ENCODE results near the gene DXO. TPM values are rescaled to one million over a fixed set of nuclear protein-coding genes. Genes with fewer than 3 reads are reported as not detected.
A peak's percentile ranks its signal among the peaks of the same experiment; 100 is the strongest.
"Not testable (repeated sequence)": the region's sequence is repeated elsewhere in the genome, so short reads cannot be mapped to it uniquely, and the experiment has no call there.

Gene DXO
- 10.1 and 11.6 TPM in 2 replicates for total RNA-seq

DNA sequence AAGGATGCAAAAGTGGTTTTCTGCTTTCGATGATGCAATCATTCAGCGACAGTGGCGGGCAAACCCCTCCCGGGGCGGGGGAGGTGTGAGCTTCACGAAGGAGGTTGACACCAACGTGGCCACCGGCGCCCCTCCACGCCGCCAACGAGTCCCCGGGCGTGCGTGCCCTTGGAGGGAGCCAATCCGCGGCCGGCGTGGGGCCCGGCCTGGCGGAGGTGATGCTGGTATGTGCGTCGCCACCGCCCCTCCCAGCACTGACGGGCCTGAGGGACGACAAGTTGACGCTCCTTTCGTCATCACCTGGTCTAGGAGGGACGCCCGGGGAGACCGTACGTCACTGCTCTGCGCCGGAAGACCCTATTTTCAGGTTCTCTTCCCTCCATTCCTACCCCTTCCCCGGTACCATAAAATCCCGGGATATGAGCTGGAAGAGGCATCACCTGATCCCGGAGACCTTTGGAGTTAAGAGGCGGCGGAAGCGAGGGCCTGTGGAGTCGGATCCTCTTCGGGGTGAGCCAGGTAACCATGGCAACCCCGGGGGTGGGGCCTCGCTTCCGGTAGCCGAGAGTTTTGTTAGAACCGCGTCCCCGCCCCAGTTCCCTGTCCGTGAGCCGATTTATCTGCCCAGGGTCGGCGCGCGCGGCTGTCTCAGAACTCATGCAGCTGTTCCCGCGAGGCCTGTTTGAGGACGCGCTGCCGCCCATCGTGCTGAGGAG, at the start of gene DXO:
Gene DXO (minus strand): TSS at position 146 of the 716 bp plus-strand sequence. CDS start 463 bp downstream, outside the sequence.
- DNase-seq (ENCODE audit: low read depth, low spot score), result peak; percentile 96

DNA sequence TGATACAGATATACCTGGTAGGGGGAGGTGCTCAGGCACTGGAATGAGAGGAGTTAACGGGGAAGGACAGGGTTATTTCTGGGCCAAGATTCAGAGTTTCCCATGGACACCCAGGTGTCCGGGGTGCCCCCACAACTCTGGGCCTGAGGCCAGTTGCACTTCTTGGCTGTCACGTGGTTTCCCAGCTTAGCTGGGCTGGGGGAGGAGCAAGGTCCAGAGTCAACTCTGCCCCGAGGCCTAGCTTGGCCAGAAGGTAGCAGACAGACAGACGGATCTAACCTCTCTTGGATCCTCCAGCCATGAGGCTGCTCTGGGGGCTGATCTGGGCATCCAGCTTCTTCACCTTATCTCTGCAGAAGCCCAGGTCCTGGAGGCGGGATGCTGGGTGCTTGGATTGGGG, 42.6 kb upstream of the DXO start, which contains the start of gene C4B:
Gene C4B (plus strand): TSS at position 249 of the 400 bp plus-strand sequence. CDS start 51 bp downstream, at position 300.
- not testable (repeated sequence) for DNase-seq (ENCODE audit: low read depth, low spot score)

DNA sequence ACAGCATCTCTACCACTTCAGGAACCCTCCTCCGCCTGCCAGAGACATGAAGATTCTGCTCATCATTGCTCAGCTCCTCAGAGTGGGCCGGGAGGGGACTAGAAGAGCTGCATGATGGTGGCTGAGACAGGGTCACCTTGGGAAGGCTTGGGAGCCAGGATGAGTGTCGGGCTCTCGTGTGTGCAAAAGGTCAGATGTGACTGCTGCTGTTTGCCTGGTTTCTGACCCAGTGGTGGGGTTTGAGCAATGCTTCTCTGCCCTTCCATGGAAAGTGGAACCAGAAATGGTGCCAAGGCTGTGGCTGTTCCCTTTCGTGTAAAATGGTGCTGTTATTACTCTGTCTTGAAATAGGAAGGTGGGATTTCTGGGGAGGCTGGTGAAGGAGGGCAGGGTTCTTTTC, 41.8 kb upstream of the DXO start:
- not testable (repeated sequence) for DNase-seq (ENCODE audit: low read depth, low spot score)

DNA sequence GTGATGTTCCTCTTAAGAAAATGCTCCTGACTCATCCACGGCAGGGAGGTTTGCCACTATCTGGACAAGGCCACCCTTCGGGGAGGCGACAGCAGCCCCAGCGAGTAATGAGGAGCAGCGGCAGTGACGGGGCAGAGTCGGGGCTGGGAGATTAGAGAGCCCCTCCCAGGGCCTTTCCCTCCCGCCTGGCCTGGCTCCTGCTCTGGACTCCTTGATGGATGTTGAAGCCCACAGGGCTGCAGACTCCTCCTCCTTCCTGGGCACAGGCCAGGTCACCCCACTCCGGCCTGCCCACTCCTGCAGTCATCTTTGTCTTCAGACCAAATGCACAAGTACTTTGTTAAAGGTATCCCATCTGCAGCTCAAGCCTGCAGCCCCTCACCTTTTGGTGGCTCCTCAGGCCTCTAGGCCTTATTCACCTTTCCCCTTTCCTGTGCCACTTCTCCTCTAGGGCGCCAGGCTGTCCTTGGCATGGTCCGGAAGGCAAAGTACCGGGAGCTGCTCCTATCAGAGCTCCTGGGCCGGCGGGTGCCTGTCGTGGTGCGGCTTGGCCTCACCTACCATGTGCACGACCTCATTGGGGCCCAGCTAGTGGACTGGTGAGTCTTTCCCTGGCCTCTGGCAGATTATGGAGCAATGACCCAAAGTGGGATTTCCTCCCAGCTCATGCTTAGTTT, 41.1 kb upstream of the DXO start:
- DNase-seq (ENCODE audit: low read depth, low spot score), result not testable (repeated sequence)

DNA sequence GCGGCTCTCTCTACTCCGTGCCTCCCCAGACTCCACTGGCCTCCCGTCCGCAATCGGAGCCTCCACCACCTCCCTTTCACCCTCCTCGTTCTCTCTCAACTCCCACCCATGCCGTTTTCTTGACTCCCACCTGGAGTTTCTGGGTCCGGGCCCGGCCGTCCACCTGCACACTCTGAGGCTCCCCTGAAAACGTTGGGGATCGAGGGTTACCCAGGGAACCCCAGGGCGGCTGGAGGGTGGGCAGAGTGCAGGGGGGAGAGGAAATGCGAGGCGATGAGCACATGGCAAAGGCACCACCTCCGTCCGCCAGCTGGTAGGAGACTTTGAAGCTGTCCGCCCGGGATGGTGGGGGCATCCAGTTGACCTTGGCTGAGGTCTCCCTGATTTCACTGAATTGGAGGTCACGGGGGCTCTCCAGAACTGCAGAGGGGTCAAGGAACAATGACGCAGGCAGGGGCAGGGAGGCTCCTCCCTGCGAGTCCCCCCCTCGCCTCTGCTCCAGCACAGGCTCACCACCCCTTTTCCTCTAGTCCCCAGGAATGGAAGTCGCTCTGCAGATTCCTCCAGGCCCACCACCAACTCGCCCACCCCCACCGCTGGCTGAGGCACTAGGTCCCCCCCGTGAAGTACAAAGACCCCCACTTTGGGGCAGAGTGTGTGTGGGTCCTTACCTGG, 39.1 kb upstream of the DXO start:
- not testable (repeated sequence) for DNase-seq (ENCODE audit: low read depth, low spot score)

DNA sequence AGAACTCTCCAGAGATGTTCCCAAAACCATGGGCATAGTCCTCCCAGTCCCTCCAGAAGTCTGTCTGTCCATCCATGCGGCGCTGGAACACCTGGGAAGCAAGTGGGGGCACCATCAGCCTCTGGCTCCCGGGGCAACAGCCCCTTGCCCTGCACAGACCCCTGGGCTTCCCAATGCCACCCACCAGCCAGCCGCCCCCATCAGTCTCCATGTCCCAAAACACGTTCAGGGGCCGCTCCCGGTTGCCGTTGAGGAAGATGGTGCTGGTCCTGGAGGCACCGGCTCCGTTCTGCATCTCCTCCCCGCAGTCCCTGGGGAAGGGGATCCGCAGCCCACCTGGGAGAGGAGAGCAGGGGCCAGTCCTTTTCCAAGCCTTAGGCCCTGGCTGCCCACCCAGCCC, 37.6 kb upstream of the DXO start:
- not testable (repeated sequence) for DNase-seq (ENCODE audit: low read depth, low spot score)

DNA sequence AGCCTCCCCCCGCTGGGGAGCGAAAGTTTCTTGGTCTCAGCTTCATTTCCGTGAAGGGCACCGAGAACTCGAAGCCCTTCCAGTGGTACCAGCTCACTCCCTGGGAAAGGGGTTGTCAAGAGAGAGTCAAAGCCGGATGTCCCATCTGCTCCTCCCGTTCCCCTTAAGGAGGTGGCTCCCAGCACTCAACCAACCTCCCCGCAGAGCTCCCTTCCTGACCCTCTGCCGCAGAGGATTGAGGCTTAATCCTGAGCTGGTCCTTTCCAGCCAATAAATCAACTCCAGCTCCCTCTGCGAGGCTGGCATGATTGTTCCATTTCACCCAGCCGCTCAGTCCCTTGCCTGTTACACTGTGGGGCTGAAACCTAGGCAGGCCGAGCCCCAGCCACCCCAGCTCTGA, 36.7 kb upstream of the DXO start:
- not testable (repeated sequence) for DNase-seq (ENCODE audit: low read depth, low spot score)

DNA sequence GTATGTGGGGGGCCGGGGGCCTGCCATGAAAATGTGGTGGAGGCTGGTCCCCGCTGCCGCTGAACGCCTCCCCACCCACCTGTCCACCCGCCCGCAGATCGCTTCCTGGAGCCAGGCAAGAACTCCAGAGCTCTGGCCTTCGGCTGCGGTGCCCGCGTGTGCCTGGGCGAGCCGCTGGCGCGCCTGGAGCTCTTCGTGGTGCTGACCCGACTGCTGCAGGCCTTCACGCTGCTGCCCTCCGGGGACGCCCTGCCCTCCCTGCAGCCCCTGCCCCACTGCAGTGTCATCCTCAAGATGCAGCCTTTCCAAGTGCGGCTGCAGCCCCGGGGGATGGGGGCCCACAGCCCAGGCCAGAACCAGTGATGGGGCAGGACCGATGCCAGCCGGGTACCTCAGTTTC, 36.1 kb upstream of the DXO start:
- not testable (repeated sequence) for DNase-seq (ENCODE audit: low read depth, low spot score)

DNA sequence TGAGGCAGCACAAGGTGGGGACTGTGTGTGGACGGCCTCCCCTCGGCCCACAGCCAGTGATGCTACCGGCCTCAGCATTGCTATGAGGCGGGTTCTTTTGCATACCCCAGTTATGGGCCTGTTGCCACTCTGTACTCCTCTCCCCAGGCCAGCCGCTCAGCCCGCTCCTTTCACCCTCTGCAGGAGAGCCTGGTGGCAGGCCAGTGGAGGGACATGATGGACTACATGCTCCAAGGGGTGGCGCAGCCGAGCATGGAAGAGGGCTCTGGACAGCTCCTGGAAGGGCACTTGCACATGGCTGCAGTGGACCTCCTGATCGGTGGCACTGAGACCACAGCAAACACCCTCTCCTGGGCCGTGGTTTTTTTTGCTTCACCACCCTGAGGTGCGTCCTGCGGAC, 35.1 kb upstream of the DXO start:
- DNase-seq (ENCODE audit: low read depth, low spot score), result not testable (repeated sequence)

DNA sequence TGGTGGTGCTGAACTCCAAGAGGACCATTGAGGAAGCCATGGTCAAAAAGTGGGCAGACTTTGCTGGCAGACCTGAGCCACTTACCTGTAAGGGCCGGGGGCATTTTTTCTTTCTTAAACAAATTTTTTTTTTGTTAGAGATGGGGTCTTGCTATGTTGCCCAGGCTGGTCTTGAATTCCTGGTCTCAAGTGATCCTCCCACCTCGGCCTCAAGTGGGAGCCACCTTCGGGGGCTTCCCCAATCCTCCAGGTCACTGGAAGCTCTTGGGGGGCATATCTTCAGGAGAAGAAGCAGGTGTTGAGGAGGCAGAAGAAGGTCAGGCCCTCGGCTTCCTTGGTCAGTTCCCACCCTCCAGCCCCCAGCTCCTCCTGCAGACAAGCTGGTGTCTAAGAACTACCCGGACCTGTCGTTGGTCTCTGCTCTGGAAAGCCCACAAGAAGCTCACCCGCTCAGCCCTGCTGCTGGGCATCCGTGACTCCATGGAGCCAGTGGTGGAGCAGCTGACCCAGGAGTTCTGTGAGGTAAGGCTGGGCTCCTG, 34.1 kb upstream of the DXO start:
- DNase-seq (ENCODE audit: low read depth, low spot score), result not testable (repeated sequence)

DNA sequence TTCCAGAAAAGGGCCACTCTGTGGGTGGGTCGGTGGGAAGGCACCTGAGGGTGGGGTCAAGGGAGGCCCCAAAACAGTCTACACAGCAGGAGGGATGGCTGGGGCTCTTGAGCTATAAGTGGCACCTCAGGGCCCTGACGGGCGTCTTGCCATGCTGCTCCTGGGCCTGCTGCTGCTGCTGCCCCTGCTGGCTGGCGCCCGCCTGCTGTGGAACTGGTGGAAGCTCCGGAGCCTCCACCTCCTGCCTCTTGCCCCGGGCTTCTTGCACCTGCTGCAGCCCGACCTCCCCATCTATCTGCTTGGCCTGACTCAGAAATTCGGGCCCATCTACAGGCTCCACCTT, 33.6 kb upstream of the DXO start:
- DNase-seq (ENCODE audit: low read depth, low spot score), result not testable (repeated sequence)

DNA sequence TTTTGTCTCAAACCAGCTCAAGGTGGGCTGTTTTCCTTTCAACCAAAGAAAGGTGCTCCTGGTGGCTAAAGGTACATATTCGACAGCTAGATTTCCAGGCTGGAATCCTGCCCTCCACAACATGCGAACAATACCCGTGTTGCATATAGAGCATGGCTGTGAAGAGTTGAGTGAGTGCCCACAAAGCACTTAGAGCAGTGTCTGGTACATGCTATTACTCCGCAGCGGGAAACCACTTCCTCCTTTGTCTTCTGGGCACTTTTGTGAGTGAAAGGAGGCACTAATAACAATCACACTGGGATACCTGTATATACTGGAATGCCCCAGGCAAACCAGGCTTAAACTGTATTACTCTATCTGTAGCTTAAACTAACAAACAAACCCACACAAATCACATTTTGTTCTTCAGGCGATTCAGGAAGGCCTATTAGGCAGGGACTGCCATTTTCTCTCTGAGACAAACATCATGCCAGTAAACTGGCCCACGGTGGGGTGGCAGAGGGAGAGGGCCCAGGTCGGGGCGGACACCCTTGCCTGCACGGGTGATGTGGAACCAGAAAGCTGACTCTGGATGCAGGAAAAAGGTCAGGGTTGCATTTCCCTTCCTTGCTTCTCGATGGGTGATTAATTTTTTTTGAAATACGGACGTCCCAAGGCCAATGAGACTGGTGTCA, 33.1 kb upstream of the DXO start:
- DNase-seq (ENCODE audit: low read depth, low spot score), result not testable (repeated sequence)

DNA sequence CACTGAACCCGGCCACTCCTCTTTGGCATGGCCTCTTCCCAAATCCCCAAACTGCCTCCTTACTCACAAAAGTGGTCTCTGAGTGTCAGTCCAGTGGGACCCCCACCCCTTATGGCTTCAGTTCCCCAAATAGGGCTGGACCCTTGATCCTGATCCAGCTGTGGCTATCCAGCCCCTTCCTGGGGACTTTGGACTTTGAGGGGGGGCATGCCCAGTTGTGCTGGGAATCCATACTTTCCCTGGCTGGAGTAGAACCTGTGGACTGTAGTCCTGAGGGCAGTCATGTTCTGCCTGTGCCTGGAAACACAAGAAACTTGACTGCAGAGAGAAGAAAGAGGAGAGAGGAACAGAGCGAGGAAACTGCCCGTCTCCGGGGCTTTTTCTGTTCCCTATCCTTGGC, 32.5 kb upstream of the DXO start:
- not testable (repeated sequence) for DNase-seq (ENCODE audit: low read depth, low spot score)

DNA sequence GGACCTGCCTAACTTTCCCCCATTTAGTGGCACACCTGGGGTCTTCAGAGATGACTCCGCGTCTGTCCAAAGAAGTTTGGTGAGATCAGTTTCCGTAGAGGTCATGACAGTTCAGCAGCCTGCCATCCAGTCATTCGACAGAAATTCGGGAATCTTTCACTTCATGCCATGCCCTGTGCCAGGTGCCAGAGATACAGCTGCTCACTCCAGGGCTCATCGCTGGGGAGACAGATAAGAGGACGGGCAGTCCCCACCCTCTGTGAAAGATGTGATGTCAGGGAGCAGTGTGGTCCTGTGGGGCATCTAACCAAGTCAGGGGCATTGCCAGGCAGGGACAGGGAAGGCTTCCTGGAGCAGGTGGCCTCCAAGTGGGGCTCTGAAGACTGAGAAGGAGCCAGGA, 31.4 kb upstream of the DXO start:
- not testable (repeated sequence) for DNase-seq (ENCODE audit: low read depth, low spot score)

DNA sequence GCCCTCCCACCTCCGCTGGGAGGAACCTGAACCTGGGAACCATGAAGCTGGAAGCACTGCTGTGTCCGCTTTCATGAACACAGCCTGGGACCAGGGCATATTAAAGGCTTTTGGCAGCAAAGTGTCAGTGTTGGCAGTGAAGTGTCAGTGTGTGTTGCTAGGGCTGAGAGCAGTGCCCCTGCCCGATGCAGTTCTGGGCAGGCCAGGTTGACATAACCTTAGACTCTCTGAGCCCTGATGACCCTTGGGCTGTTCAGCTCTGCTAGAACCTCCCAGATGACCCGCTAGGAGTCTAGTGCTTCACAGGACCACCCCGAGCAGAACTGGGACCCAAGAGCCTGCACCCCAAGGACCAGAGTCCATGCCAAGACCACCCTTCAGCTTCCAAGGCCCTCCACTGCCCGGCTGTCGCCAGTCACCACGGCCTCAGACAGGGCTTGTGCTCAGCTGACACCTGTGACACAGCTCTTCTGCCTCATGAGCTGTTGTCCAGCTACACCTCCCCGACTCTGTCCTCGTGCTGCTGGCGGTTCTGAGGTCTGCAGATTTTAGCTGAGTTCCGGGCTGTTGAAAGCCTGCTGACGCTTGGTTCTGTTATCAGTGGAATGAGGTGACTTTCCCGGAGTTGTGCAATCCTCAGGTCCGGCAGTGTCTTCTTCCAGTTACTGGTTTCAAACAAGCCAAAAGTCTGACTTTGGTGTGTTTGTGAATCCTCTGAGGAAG, 30.8 kb upstream of the DXO start:
- DNase-seq (ENCODE audit: low read depth, low spot score), result not testable (repeated sequence)

DNA sequence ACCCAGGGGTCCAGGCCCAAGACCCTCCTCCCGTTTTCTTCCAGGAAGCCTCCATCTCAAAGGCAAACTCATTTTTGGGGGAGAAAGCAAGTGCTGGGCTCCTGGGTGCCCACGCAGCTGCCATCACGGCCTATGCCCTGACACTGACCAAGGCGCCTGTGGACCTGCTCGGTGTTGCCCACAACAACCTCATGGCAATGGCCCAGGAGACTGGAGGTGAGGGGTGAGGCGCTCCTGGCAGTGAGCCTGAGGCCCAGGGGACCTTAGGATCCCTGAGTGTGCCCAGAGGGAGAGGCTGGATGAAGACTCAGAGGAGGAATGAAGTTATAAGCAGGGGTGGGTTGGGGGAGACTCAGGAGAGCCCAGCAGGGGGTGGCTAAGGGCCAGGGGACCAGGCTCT, 24.4 kb upstream of the DXO start:
- not testable (repeated sequence) for DNase-seq (ENCODE audit: low read depth, low spot score)

DNA sequence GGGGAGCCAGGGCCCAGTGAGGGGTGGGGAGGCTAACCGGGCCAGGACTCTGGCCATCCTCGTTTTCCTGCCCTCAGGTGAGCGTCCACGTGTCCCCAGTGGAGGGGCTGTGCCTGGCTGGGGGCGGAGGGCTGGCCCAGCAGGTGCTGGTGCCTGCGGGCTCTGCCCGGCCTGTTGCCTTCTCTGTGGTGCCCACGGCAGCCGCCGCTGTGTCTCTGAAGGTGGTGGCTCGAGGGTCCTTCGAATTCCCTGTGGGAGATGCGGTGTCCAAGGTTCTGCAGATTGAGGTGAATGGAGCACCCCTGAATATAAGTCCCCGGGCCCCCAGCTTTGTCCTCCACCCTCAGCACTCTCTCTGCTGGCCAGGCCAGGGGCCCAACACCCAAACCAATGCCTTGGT, 22.5 kb upstream of the DXO start:
- DNase-seq (ENCODE audit: low read depth, low spot score), result not testable (repeated sequence)

DNA sequence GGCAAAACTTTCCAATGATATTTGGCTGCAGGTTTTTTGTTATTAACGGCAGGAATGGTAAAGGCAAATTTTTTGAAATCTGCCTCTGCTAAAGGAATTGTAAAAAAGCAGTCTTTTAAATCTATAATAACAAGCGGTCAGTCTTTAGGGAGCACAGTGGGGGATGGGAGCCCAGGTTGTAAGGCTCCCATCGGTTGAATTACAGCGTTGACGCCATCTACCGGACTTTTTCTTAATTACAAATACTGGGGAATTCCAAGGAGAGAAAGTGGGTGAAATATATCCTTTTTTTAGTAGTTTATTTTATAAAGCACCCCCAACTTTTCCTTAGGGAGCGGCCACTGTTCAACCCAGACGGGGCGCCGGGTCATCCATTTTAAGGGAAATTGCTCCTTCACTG, 17.4 kb upstream of the DXO start:
- DNase-seq (ENCODE audit: low read depth, low spot score), result not testable (repeated sequence)

DNA sequence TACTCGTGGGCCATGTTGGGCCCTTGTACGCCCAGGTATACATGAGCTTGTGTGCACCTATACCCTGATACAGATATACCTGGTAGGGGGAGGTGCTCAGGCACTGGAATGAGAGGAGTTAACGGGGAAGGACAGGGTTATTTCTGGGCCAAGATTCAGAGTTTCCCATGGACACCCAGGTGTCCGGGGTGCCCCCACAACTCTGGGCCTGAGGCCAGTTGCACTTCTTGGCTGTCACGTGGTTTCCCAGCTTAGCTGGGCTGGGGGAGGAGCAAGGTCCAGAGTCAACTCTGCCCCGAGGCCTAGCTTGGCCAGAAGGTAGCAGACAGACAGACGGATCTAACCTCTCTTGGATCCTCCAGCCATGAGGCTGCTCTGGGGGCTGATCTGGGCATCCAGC, 9.8 kb upstream of the DXO start, which contains the start of gene C4A:
Gene C4A (plus strand): TSS at position 314 of the 400 bp plus-strand sequence. CDS start 51 bp downstream, at position 365.
- DNase-seq (ENCODE audit: low read depth, low spot score), result not testable (repeated sequence)

DNA sequence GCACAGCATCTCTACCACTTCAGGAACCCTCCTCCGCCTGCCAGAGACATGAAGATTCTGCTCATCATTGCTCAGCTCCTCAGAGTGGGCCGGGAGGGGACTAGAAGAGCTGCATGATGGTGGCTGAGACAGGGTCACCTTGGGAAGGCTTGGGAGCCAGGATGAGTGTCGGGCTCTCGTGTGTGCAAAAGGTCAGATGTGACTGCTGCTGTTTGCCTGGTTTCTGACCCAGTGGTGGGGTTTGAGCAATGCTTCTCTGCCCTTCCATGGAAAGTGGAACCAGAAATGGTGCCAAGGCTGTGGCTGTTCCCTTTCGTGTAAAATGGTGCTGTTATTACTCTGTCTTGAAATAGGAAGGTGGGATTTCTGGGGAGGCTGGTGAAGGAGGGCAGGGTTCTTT, 9.1 kb upstream of the DXO start:
- DNase-seq (ENCODE audit: low read depth, low spot score), result not testable (repeated sequence)
